GM12878 (cell line): ENCODE measurements around the gene MRPS27. TPM values are rescaled to one million over a fixed set of nuclear protein-coding genes. Genes with fewer than 3 reads are reported as not detected.

ENCODE experiments used
- ATAC-seq: fragments of 200-7000 bp; cut with Tn5 transposase; 3 replicates; pipeline ENCODE4 v1.9.1; 2020; ENCODE audit warnings: mild to moderate bottlenecking, moderate library complexity
- BruUV-seq: library from RNA; stranded (reverse); fragments of 400-500 nt; replicated peaks from 2 replicates; lab custom pipeline; 2021; lab: Mats Ljungman, UMichigan
- CTCF ChIA-PET: fragments of 300-600 bp; sonication (Branson Sonifier 250); formaldehyde crosslinking; extraction: SDS; loops from one replicate; lab custom pipeline; 2021; ENCODE audit warnings: inconsistent platforms; lab: Yijun Ruan, JAX
- POLR2A ChIA-PET: fragments of 350-600 bp; formaldehyde crosslinking; extraction: SDS; loops from one replicate; lab custom pipeline; 2021; ENCODE audit warnings: inconsistent platforms; lab: Charles Lee
- RAD21 ChIA-PET: fragments of 300-600 bp; sonication (Branson Sonifier 250); formaldehyde crosslinking; loops from one replicate; lab custom pipeline; 2023; ENCODE audit warnings: antibody characterized with exemption; ENCODE audit not compliant: unreplicated experiment; lab: Charles Lee
- SMC1A ChIA-PET: fragments of 300-600 bp; sonication (Branson Sonifier 250); formaldehyde crosslinking; loops from one replicate; lab custom pipeline; 2023; ENCODE audit not compliant: unreplicated experiment, uncharacterized antibody; lab: Charles Lee
- DNase-seq: peaks from one replicate; pipeline ENCODE4 v3.0.0-alpha.2; 2011; ENCODE audit warnings: low read depth, low spot score
- FAIRE-seq: peaks from 3 replicates; lab custom pipeline; 2011; peaks lifted over from hg19 to GRCh38; lab: Jason Lieb, UNC
- H2AFZ ChIP-seq: 2 replicates; pipeline ENCODE4 v1.6.0; 2011; ENCODE audit warnings: low read depth, low read length, control low read depth; ENCODE audit not compliant: control insufficient read depth
- H3K27ac ChIP-seq: 2 replicates; pipeline ENCODE4 v1.5.1; 2011; ENCODE audit warnings: control low read depth; ENCODE audit not compliant: control insufficient read depth, insufficient read depth
- H3K27me3 ChIP-seq, 2 experiments: replicated peaks in 1 of 2; 2 replicates each; pipeline versions ENCODE4 v1.6.0 to v1.6.1; 2011; ENCODE audit warnings: low read length in 1 of 2; ENCODE audit not compliant: control insufficient read depth in 2 of 2, insufficient read depth in 2 of 2
- H3K36me3 ChIP-seq, 2 experiments: 2 replicates each; pipeline ENCODE4 v1.5.1; 2011; ENCODE audit warnings: low read length in 1 of 2; ENCODE audit not compliant: control insufficient read depth in 2 of 2, insufficient read depth in 2 of 2
- H3K4me1 ChIP-seq: 2 replicates; pipeline ENCODE4 v1.6.1; 2011; ENCODE audit warnings: mild to moderate bottlenecking, low read length, moderate library complexity, mixed read lengths; ENCODE audit not compliant: control insufficient read depth, insufficient read depth
- H3K4me2 ChIP-seq: 2 replicates; pipeline ENCODE4 v1.6.0; 2011; ENCODE audit warnings: control low read depth; ENCODE audit not compliant: control insufficient read depth, insufficient read depth
- H3K4me3 ChIP-seq: fragments of 200-600 bp; sonication (generic); 2 replicates; pipeline ENCODE4 v1.5.1; 2016
- H3K79me2 ChIP-seq: 2 replicates; pipeline ENCODE4 v1.6.0; 2011; ENCODE audit warnings: low read length; ENCODE audit not compliant: control insufficient read depth, insufficient read depth
- H3K9ac ChIP-seq: 2 replicates; pipeline ENCODE4 v1.8.0; 2011; ENCODE audit warnings: low read length, control low read depth, mixed read lengths; ENCODE audit not compliant: control insufficient read depth, insufficient read depth
- H3K9me3 ChIP-seq: replicated peaks from 3 replicates; pipeline ENCODE4 v1.5.1; 2011; ENCODE audit warnings: mild to moderate bottlenecking, low read length; ENCODE audit not compliant: control insufficient read depth, insufficient read depth
- H4K20me1 ChIP-seq: 2 replicates; pipeline ENCODE4 v1.6.0; 2011; ENCODE audit not compliant: control insufficient read depth, insufficient read depth
- ATF3 ChIP-seq: IDR thresholded peaks from 2 replicates; pipeline ENCODE4 v1.6.1; 2011; ENCODE audit warnings: low read depth, mild to moderate bottlenecking, low read length, moderate library complexity, borderline replicate concordance; ENCODE audit errors: extremely low read depth
- ESRRA ChIP-seq: IDR thresholded peaks from 2 replicates; pipeline ENCODE4 v1.6.1; 2012; ENCODE audit warnings: mild to moderate bottlenecking, low read length, improper control_type of control experiment
- IKZF2 ChIP-seq, 2 experiments: fragments of 450-650 bp; IDR thresholded peaks; 2 replicates each; pipeline ENCODE4 v1.6.1; 2017; ENCODE audit warnings: mild to moderate bottlenecking in 2 of 2, moderate library complexity in 2 of 2
- JUNB ChIP-seq: IDR thresholded peaks from 2 replicates; pipeline ENCODE4 v1.6.1; 2016; ENCODE audit warnings: antibody characterized with exemption, mild to moderate bottlenecking
- MEF2B ChIP-seq: fragments of 450-650 bp; IDR thresholded peaks from 2 replicates; pipeline ENCODE4 v1.6.1; 2018; ENCODE audit warnings: mild to moderate bottlenecking, moderate library complexity; ENCODE audit not compliant: partially characterized antibody, poor library complexity, severe bottlenecking
- MXI1 ChIP-seq: fragments of 150-350 bp; IDR thresholded peaks from 2 replicates; pipeline ENCODE4 v1.6.1; 2011; ENCODE audit warnings: low read depth, mild to moderate bottlenecking, inconsistent platforms, low read length, improper control_type of control experiment
- SPI1 ChIP-seq: IDR thresholded peaks from 2 replicates; pipeline ENCODE4 v1.6.1; 2011; ENCODE audit warnings: low read depth, mild to moderate bottlenecking, low read length, moderate library complexity, borderline replicate concordance; ENCODE audit not compliant: insufficient read depth
- TAF1 ChIP-seq: IDR thresholded peaks from 2 replicates; pipeline ENCODE4 v1.6.1; 2011; ENCODE audit warnings: mild to moderate bottlenecking, low read depth, low read length, borderline replicate concordance
- WGBS: methylation state at CpG from one replicate; pipeline ENCODE4 v1.1.6; 2016; ENCODE audit warnings: low lambda C conversion rate; ENCODE audit not compliant: insufficient replicate concordance, insufficient coverage; ENCODE audit errors: missing lambda C conversion rate; 5-methylcytosine and 5-hydroxymethylcytosine counted together
- in situ Hi-C: fragments of 300-500 bp; cut with MboI; formaldehyde crosslinking; loops from 9 replicates; pipeline ENCODE4 v1.14.3; 2018; ENCODE audit warnings: mixed read lengths
- intact Hi-C: fragments of 100-400 bp; cut with micrococcal nuclease; formaldehyde crosslinking; loops from one replicate; pipeline ENCODE4 v1.14.2; 2022; ENCODE audit not compliant: unreplicated experiment
- polyA plus RNA-seq, 11 experiments: library from polyadenylated mRNA; depleted of rRNA in 4 of 11; unstranded in 6 of 11; stranded (reverse) in 5 of 11; fragments of >200 nt; fragmentation: Nextera tagmentation in 4 of 11; fragmentation: Illumina TruSeq in 1 of 11; extraction: Ambion mirVana in 4 of 11; extraction: Trizol in 1 of 11; gene quantifications; 1 replicate in 1 of 11; 2 replicates in 10 of 11; pipeline versions ENCODE4 v1.2.1 to v1.2.3, GENCODE V29; 2011 to 2016; ENCODE audit warnings: inconsistent platforms in 2 of 11, missing spikeins in 2 of 11, low read depth in 1 of 11
- total RNA-seq, 4 experiments: library from RNA; depleted of rRNA in 3 of 4; stranded (reverse); fragments of >200 nt in 3 of 4; fragmentation: Illumina TruSeq in 1 of 4; extraction: Trizol in 1 of 4; gene quantifications; 2 replicates each; pipeline versions ENCODE4 v1.2.1 to v1.2.3, GENCODE V29; 2013 to 2021

Gene MRPS27
- total and polyA plus RNA-seq, 10 of the 15 experiments (the other 5 are each of a cell fraction or from before 2014, with no cell fraction given): 61.0 to 128 (median 93.0) TPM

- Histone ChIP-seq H3K27me3 (no peaks in the 10 kb centered on the region), H3K36me3 (peaks cover 2 to 6% of the 10 kb centered on the region in 2 experiments; a peak in 2 of 4 replicates), H3K79me2 (peaks cover 3% of the 10 kb centered on the region), H3K27ac (no peak overlapping the region; the same call in 1 of the 2 replicates), H3K4me3 (no peak overlapping the region), H3K4me2 (no peak overlapping the region), H3K9ac (no peak overlapping the region), H4K20me1 (no peaks in the 10 kb centered on the region), H3K4me1 (no peaks in the 10 kb centered on the region; the same call in 1 of the 2 replicates), H3K9me3 (no peaks in the 10 kb centered on the region), H2AFZ (no peak overlapping the region)
- peak in 1 of 2 experiments; percentile 11; a peak in 1 of 4 replicates for TF ChIP-seq IKZF2 (IDR thresholded peaks at IDR 0.05)
- TF ChIP-seq ATF3: no peak
- peak; percentile 68 for TF ChIP-seq SPI1
- no peak for TF ChIP-seq JUNB
- no peak for TF ChIP-seq ESRRA
- no peak for TF ChIP-seq TAF1
- no peak for TF ChIP-seq MXI1
- no peak for TF ChIP-seq MEF2B
- ChIA-PET RAD21 (interaction anchor here (2.2 kb wide), 2 partner anchors 20 to 23 kb away, joined by 6 to 8 read pairs; no protein-coding TSS in a partner anchor), SMC1A (interaction anchor here (0.7 to 2.9 kb wide), 6 partner anchors 12 to 501 kb away, joined by 3 to 9 read pairs (median 6); no protein-coding TSS in a partner anchor), CTCF (interaction anchor here (0.6 to 8.5 kb wide), 3 partner anchors 15 to 739 kb away, joined by 5 to 59 read pairs (median 8); no protein-coding TSS in a partner anchor), POLR2A (interaction anchor here (0.6 to 0.7 kb wide), 2 partner anchors 150 to 1221 kb away, joined by 3 to 4 read pairs; no protein-coding TSS in a partner anchor)
- BruUV-seq: no TSS peak
- DNase-seq: no peak
- in situ Hi-C loops: no loop called here
- WGBS: 96% methylated on average over 3 of the region's 3 CpGs
- no peak for ATAC-seq
- intact Hi-C loops: no loop called here
- no peak for FAIRE-seq
Observed at GRCh38 chr5:72284559-72285423, 35.2 kb downstream of the MRPS27 start.
